ENCODE results near the gene BLID. TPM values are rescaled to one million over a fixed set of nuclear protein-coding genes. Genes with fewer than 3 reads are reported as not detected.

BLID gene
- total RNA-seq, 2 donors from 2014 or later: not detected

- H3K4me3 Mint-ChIP-seq: no peak overlapping the region
- Histone ChIP-seq H3K4me1 (ENCODE audit: control insufficient read depth, insufficient read depth, low read length) (no peaks in the 10 kb centered on the region), H3K27ac (ENCODE audit: low read depth, low read length) (no peak overlapping the region), H3K9me3 (ENCODE audit: control insufficient read depth, low read length) (no peaks in the 10 kb centered on the region), H3K4me3 (ENCODE audit: low read length) (no peak overlapping the region), H3K36me3 (ENCODE audit: control insufficient read depth, insufficient read depth, low read length) (no peaks in the 10 kb centered on the region), H3K9ac (ENCODE audit: extremely low read depth, low read length, poor library complexity, severe bottlenecking) (no peak overlapping the region), H3K27me3 (ENCODE audit: control insufficient read depth, insufficient read depth, low read length, poor library complexity, severe bottlenecking) (peaks cover 6% of the 10 kb centered on the region)
- no peak for DNase-seq
- H3K36me3 Mint-ChIP-seq (ENCODE audit: low read depth): no peaks in the 10 kb centered on the region
- peaks cover 2% of the 10 kb centered on the region for H3K4me1 Mint-ChIP-seq
- peaks cover 4% of the 10 kb centered on the region for H3K27me3 Mint-ChIP-seq (ENCODE audit: insufficient read depth)
- WGBS, 2 experiments (ENCODE audit: insufficient coverage in 1 of 2, insufficient read length in 1 of 2): 91% methylated on average over 1 of the region's 1 CpG; no CpG with 5 or more reads in 1 of the 2 experiments
- TF ChIP-seq, protein P1, sequence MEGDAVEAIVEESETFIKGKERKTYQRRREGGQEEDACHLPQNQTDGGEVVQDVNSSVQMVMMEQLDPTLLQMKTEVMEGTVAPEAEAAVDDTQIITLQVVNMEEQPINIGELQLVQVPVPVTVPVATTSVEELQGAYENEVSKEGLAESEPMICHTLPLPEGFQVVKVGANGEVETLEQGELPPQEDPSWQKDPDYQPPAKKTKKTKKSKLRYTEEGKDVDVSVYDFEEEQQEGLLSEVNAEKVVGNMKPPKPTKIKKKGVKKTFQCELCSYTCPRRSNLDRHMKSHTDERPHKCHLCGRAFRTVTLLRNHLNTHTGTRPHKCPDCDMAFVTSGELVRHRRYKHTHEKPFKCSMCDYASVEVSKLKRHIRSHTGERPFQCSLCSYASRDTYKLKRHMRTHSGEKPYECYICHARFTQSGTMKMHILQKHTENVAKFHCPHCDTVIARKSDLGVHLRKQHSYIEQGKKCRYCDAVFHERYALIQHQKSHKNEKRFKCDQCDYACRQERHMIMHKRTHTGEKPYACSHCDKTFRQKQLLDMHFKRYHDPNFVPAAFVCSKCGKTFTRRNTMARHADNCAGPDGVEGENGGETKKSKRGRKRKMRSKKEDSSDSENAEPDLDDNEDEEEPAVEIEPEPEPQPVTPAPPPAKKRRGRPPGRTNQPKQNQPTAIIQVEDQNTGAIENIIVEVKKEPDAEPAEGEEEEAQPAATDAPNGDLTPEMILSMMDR (conservative IDR thresholded peaks at IDR 0.05): no peak
- H3K27ac Mint-ChIP-seq: no peak overlapping the region
- H3K9me3 Mint-ChIP-seq: no peaks in the 10 kb centered on the region
Measured at GRCh38 chr11:122085264-122085663, 30.8 kb downstream of the BLID start.

- H3K4me3 ChIP-seq (ENCODE audit: low read length): no peak overlapping the region
- H3K27ac Mint-ChIP-seq: no peak overlapping the region
- H3K4me3 Mint-ChIP-seq: no peak overlapping the region
- DNase-seq: no peak
- H3K9me3 Mint-ChIP-seq: no peaks in the 10 kb centered on the region
- no peak overlapping the region for H3K27ac ChIP-seq (ENCODE audit: low read depth, low read length)
- TF ChIP-seq, protein P1 (conservative IDR thresholded peaks at IDR 0.05): no peak
- H3K27me3 ChIP-seq (ENCODE audit: control insufficient read depth, insufficient read depth, low read length, poor library complexity, severe bottlenecking): peaks cover 6% of the 10 kb centered on the region
- H3K9me3 ChIP-seq (ENCODE audit: control insufficient read depth, low read length): no peaks in the 10 kb centered on the region
- H3K36me3 ChIP-seq (ENCODE audit: control insufficient read depth, insufficient read depth, low read length): no peaks in the 10 kb centered on the region
- peaks cover 3% of the 10 kb centered on the region for H3K27me3 Mint-ChIP-seq (ENCODE audit: insufficient read depth)
- peaks cover 2% of the 10 kb centered on the region for H3K4me1 Mint-ChIP-seq
- no peaks in the 10 kb centered on the region for H3K36me3 Mint-ChIP-seq (ENCODE audit: low read depth)
- 67 to 83% methylated on average over 1 to 2 of the region's 2 CpGs for WGBS, 2 experiments (ENCODE audit: insufficient coverage in 1 of 2, insufficient read length in 1 of 2)
- H3K4me1 ChIP-seq (ENCODE audit: control insufficient read depth, insufficient read depth, low read length): no peaks in the 10 kb centered on the region
- H3K9ac ChIP-seq (ENCODE audit: extremely low read depth, low read length, poor library complexity, severe bottlenecking): no peak overlapping the region
Measured at GRCh38 chr11:122082205-122082604, 33.8 kb downstream of the BLID start.

DNA sequence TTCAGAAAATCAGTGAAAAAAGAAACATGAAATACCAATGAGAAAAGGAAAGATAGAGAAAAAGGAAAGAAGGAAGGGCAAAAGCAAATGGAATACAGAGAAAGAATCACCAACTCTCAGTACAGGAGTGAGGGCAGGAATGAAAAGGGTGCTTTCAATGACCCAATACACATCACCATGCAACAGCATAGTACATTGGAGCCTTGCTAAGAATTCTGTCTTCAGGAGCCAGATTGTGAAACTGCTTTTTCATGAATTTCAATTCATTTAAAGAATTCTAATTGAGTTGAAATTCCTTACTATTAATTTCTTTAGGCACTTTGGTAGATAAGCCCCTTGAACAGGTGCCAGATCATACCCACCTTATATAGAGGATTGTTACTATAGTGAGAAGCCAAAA is 34.9 kb downstream of the BLID start:
- H3K4me1 ChIP-seq (ENCODE audit: control insufficient read depth, insufficient read depth, low read length): no peaks in the 10 kb centered on the region
- Mint-ChIP-seq H3K27ac (no peak overlapping the region), H3K9me3 (no peaks in the 10 kb centered on the region), H3K4me1 (peaks cover 2% of the 10 kb centered on the region), H3K4me3 (no peak overlapping the region), H3K36me3 (ENCODE audit: low read depth) (no peaks in the 10 kb centered on the region), H3K27me3 (ENCODE audit: insufficient read depth) (peaks cover 3% of the 10 kb centered on the region)
- no peak overlapping the region for H3K4me3 ChIP-seq (ENCODE audit: low read length)
- TF ChIP-seq, protein P1 (conservative IDR thresholded peaks at IDR 0.05): no peak
- no peaks in the 10 kb centered on the region for H3K9me3 ChIP-seq (ENCODE audit: control insufficient read depth, low read length)
- no peak overlapping the region for H3K9ac ChIP-seq (ENCODE audit: extremely low read depth, low read length, poor library complexity, severe bottlenecking)
- peaks cover 6% of the 10 kb centered on the region for H3K27me3 ChIP-seq (ENCODE audit: control insufficient read depth, insufficient read depth, low read length, poor library complexity, severe bottlenecking)
- DNase-seq: no peak
- H3K27ac ChIP-seq (ENCODE audit: low read depth, low read length): no peak overlapping the region
- H3K36me3 ChIP-seq (ENCODE audit: control insufficient read depth, insufficient read depth, low read length): no peaks in the 10 kb centered on the region

Measured in endodermal cell (in vitro differentiated cells).